Mesothelial cell of epicardium (in vitro differentiated cells): ENCODE measurements around the gene SEBOX. TPM values are rescaled to one million over a fixed set of nuclear protein-coding genes. Genes with fewer than 3 reads are reported as not detected.

Source experiments
- DNase-seq, 2 experiments: peaks; one replicate each; pipeline ENCODE4 v3.0.0; 2021; ENCODE audit warnings: low spot score in 2 of 2; ENCODE audit not compliant: unreplicated experiment in 2 of 2
- H3K27ac Mint-ChIP-seq: 2 replicates; pipeline ENCODE4 v1.8.0; 2021; ENCODE audit warnings: mixed read lengths
- H3K27me3 Mint-ChIP-seq: 2 replicates; pipeline ENCODE4 v1.8.0; 2021; ENCODE audit warnings: low read depth, mixed read lengths
- H3K36me3 Mint-ChIP-seq: 2 replicates; pipeline ENCODE4 v1.8.0; 2021; ENCODE audit warnings: mixed read lengths
- H3K4me1 Mint-ChIP-seq: 2 replicates; pipeline ENCODE4 v1.8.0; 2021; ENCODE audit warnings: mixed read lengths
- H3K4me3 Mint-ChIP-seq: 2 replicates; pipeline ENCODE4 v1.8.0; 2021; ENCODE audit warnings: mild to moderate bottlenecking, moderate library complexity, mixed read lengths
- H3K9me3 Mint-ChIP-seq: 2 replicates; pipeline ENCODE4 v1.8.0; 2021; ENCODE audit warnings: mixed read lengths
- total RNA-seq: library from RNA; stranded (reverse); gene quantifications from 3 replicates; pipeline ENCODE4 v1.2.1, GENCODE V29; 2021
- TF ChIP-seq, protein P1 (sequence below): fragments of 200-600 bp; sonication (generic); IDR thresholded peaks from one replicate; pipeline ENCODE4 v1.5.0; 2021; ENCODE audit warnings: antibody characterized with exemption; ENCODE audit not compliant: unreplicated experiment

SEBOX gene
- total RNA-seq, 1 donor from 2014 or later: not detected

DNA sequence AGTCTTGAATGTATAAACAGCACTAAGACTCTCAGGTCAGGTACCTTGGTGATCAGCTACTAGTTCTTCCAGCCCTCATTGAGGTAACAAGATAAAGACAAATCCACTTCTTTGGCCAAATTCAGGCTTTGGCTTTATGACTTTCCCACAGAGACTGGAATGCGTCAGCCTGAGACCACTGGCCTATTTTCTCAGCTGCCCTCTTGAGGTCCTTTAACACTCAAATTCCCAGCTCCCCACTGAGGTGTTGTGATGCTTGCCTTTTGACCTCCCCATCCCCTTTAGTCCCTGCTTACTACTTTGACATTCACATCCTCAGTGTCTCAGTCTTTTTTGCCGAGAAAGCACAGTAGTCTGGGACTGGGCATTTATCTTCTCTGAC lies 18.8 kb downstream of the SEBOX start:
- Mint-ChIP-seq H3K27ac (no peak overlapping the region), H3K4me3 (no peak overlapping the region), H3K27me3 (no peaks in the 10 kb centered on the region), H3K36me3 (peaks cover 29% of the 10 kb centered on the region), H3K9me3 (no peaks in the 10 kb centered on the region), H3K4me1 (no peaks in the 10 kb centered on the region)
- DNase-seq: no peak
- TF ChIP-seq, protein P1, sequence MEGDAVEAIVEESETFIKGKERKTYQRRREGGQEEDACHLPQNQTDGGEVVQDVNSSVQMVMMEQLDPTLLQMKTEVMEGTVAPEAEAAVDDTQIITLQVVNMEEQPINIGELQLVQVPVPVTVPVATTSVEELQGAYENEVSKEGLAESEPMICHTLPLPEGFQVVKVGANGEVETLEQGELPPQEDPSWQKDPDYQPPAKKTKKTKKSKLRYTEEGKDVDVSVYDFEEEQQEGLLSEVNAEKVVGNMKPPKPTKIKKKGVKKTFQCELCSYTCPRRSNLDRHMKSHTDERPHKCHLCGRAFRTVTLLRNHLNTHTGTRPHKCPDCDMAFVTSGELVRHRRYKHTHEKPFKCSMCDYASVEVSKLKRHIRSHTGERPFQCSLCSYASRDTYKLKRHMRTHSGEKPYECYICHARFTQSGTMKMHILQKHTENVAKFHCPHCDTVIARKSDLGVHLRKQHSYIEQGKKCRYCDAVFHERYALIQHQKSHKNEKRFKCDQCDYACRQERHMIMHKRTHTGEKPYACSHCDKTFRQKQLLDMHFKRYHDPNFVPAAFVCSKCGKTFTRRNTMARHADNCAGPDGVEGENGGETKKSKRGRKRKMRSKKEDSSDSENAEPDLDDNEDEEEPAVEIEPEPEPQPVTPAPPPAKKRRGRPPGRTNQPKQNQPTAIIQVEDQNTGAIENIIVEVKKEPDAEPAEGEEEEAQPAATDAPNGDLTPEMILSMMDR: no peak

DNA sequence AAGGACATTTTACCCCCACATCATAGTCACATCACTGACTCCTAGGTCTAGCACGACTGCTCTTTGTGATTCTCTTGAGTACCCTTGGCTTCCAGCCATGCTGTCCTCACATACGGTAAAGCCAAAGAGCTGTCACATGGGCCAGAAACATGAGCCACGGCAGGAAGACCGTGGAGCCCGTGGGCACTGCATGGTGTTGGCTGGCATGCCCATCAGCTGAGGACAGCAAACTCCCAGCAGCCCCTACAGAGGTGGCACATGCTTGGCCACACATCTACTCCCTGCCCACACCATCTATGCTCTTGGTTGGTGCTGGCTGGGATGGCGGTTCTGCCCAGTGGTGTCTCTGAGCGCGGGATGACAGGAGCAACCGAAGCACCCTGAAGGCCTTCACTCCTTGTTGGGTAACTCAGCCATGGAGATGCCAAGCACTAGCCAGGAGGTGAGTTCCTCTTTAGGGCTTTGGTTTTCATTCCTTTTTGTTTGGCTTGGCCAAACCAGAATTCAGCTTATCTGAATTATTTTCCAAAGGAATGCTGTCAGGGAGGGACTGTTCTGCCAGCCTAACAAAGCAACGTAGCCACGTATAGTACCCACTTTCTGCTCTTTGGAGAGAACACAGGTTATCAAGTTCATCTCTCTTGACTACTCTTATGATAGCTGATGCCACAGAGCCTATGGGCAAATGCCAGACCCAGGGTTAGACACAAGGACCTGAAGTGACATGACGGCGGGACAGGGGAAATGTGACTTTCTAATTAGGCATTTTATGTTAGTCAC lies 19.4 kb downstream of the SEBOX start:
- Mint-ChIP-seq H3K4me1 (no peaks in the 10 kb centered on the region), H3K27me3 (no peaks in the 10 kb centered on the region), H3K4me3 (no peak overlapping the region), H3K36me3 (peaks cover 24% of the 10 kb centered on the region), H3K9me3 (no peaks in the 10 kb centered on the region), H3K27ac (no peak overlapping the region)
- TF ChIP-seq, protein P1: no peak
- no peak for DNase-seq

GRCh38 chr17:28344435-28344901 lies 20.5 kb downstream of the SEBOX start:
- Mint-ChIP-seq H3K4me3 (no peak overlapping the region), H3K9me3 (no peaks in the 10 kb centered on the region), H3K27me3 (no peaks in the 10 kb centered on the region), H3K27ac (no peak overlapping the region), H3K4me1 (no peaks in the 10 kb centered on the region), H3K36me3 (peaks cover 23% of the 10 kb centered on the region)
- DNase-seq: no peak
- TF ChIP-seq, protein P1: no peak

GRCh38 chr17:28344011-28344410 lies 21.0 kb downstream of the SEBOX start:
- Mint-ChIP-seq H3K36me3 (peaks cover 23% of the 10 kb centered on the region), H3K27ac (no peak overlapping the region), H3K4me3 (no peak overlapping the region)

DNA sequence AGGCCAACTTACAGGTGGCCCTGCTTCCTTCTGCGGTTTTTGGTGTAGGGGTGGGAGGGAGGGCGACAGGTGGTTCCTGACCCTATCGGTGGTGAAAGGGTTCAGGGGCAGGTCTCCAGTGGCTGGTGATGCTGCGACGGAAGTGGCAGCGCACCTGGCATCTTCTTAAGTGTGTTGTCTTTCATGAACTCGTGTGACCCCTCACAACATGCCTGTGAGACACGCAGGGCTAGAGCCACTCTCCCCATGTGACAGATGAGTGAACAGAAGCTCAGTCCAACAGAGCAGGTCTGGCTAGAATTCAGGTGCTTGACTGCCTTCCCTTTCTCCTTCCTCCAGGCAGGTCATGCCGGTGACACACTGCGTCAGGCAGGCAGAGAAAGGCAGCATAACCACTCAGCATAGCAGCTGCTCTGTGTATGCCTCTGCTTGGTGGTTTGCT lies 21.5 kb downstream of the SEBOX start:
- Mint-ChIP-seq H3K4me1 (no peaks in the 10 kb centered on the region), H3K4me3 (no peak overlapping the region), H3K36me3 (peaks cover 19% of the 10 kb centered on the region), H3K9me3 (no peaks in the 10 kb centered on the region), H3K27me3 (no peaks in the 10 kb centered on the region), H3K27ac (no peak overlapping the region)
- no peak for DNase-seq
- TF ChIP-seq, protein P1: no peak

More at GRCh38 chr17:28344011-28344410, 21.0 kb downstream of the SEBOX start:
- no peaks in the 10 kb centered on the region for H3K27me3 Mint-ChIP-seq
- DNase-seq: no peak
- TF ChIP-seq, protein P1: no peak
- H3K4me1 Mint-ChIP-seq: no peaks in the 10 kb centered on the region
- no peaks in the 10 kb centered on the region for H3K9me3 Mint-ChIP-seq
